OCI-LY7 (cell line): ENCODE measurements around the gene SLIT3. TPM values are rescaled to one million over a fixed set of nuclear protein-coding genes. Genes with fewer than 3 reads are reported as not detected.

Experiments used
- BruUV-seq: library from RNA; stranded (reverse); fragments of 400-500 nt; replicated peaks from 2 replicates; lab custom pipeline; 2021; lab: Mats Ljungman, UMichigan
- CTCF ChIA-PET: fragments of 300-600 bp; sonication (Branson Sonifier 250); formaldehyde crosslinking; loops from one replicate; lab custom pipeline; 2022; ENCODE audit warnings: antibody characterized with exemption; ENCODE audit not compliant: unreplicated experiment; lab: Charles Lee
- POLR2A ChIA-PET: fragments of 300-600 bp; sonication (Branson Sonifier 250); formaldehyde crosslinking; loops from one replicate; lab custom pipeline; 2022; ENCODE audit warnings: antibody characterized with exemption; lab: Charles Lee
- DNase-seq: peaks from one replicate; pipeline ENCODE4 v3.0.0-alpha.2; 2015; ENCODE audit warnings: low spot score
- H2AFZ ChIP-seq: fragments of 200-600 bp; sonication (generic), shearing (Covaris generic); 2 replicates; pipeline ENCODE4 v1.6.1; 2014; ENCODE audit warnings: mild to moderate bottlenecking, antibody characterized with exemption, low read length, moderate library complexity
- H3K27ac ChIP-seq: fragments of 200-600 bp; sonication (generic); 2 replicates; pipeline ENCODE4 v1.5.1; 2014; ENCODE audit warnings: mixed run types, low read depth, mild to moderate bottlenecking, moderate library complexity, low read length, inconsistent platforms; ENCODE audit not compliant: poor library complexity, severe bottlenecking
- H3K36me3 ChIP-seq: fragments of 200-600 bp; sonication (generic); 2 replicates; pipeline ENCODE4 v1.6.1; 2014; ENCODE audit warnings: mild to moderate bottlenecking, antibody characterized with exemption, low read length, moderate library complexity, mixed read lengths; ENCODE audit not compliant: insufficient read depth
- H3K4me1 ChIP-seq: fragments of 200-600 bp; sonication (generic); 2 replicates; pipeline ENCODE4 v1.5.1; 2014; ENCODE audit warnings: mild to moderate bottlenecking, low read length; ENCODE audit not compliant: insufficient read depth, poor library complexity, severe bottlenecking
- H3K4me2 ChIP-seq: fragments of 200-600 bp; sonication (generic); 2 replicates; pipeline ENCODE4 v1.6.1; 2014; ENCODE audit warnings: mild to moderate bottlenecking, low read length
- H3K4me3 ChIP-seq: fragments of 200-600 bp; sonication (generic); 2 replicates; pipeline ENCODE4 v1.5.1; 2014; ENCODE audit warnings: mild to moderate bottlenecking, low read depth, low read length; ENCODE audit not compliant: poor library complexity, severe bottlenecking
- H3K79me2 ChIP-seq: fragments of 200-600 bp; sonication (generic); 2 replicates; pipeline ENCODE4 v1.6.1; 2016; ENCODE audit warnings: low read depth, mild to moderate bottlenecking, low read length, moderate library complexity, mixed read lengths; ENCODE audit not compliant: insufficient read depth
- H3K9me2 ChIP-seq: fragments of 200-600 bp; sonication (generic); 2 replicates; pipeline ENCODE4 v1.6.1; 2016; ENCODE audit warnings: mild to moderate bottlenecking, low read length, mixed read lengths; ENCODE audit not compliant: insufficient read depth
- H3K9me3 ChIP-seq: fragments of 200-600 bp; sonication (generic); 2 replicates; pipeline ENCODE4 v1.6.1; 2014; ENCODE audit warnings: mild to moderate bottlenecking, mixed run types, low read length, mixed read lengths
- H4K20me1 ChIP-seq: fragments of 200-600 bp; sonication (generic); 2 replicates; pipeline ENCODE4 v1.6.1; 2014; ENCODE audit warnings: mild to moderate bottlenecking, antibody characterized with exemption, low read length, moderate library complexity, mixed read lengths; ENCODE audit not compliant: insufficient read depth
- CTCF ChIP-seq: fragments of 200-600 bp; sonication (generic); conservative IDR thresholded peaks from 2 replicates; pipeline ENCODE4 v1.5.1; 2014; ENCODE audit warnings: mild to moderate bottlenecking, antibody characterized with exemption, low read length, moderate library complexity, mixed read lengths
- EZH2phosphoT487 ChIP-seq: fragments of 200-600 bp; sonication (generic); IDR thresholded peaks from 2 replicates; pipeline ENCODE4 v1.6.1; 2018; ENCODE audit warnings: low read depth, borderline replicate concordance, mild to moderate bottlenecking, mixed run types, antibody characterized with exemption, low read length, moderate library complexity, mixed read lengths
- intact Hi-C: fragments of 100-400 bp; cut with micrococcal nuclease; formaldehyde crosslinking; loops from one replicate; pipeline ENCODE4 v1.10.0; 2022; ENCODE audit not compliant: unreplicated experiment
- total RNA-seq, 2 experiments: library from RNA; depleted of rRNA in 1 of 2; stranded (reverse); fragments of >200 nt in 1 of 2; shearing (Covaris generic) in 1 of 2; gene quantifications; 2 replicates each; pipeline ENCODE4 v1.2.3, GENCODE V29; 2014 to 2022

Gene SLIT3
- total RNA-seq, 2 experiments from 2014 or later, result not detected

GRCh38 chr5:169054506-169054905 is 246.4 kb downstream of the SLIT3 start:
- no peak overlapping the region for H3K4me2 ChIP-seq
- TF ChIP-seq EZH2phosphoT487, result no peak
- no peak for TF ChIP-seq CTCF
- CTCF ChIA-PET, result no interaction called here
- no peaks in the 10 kb centered on the region for H4K20me1 ChIP-seq
- H3K36me3 ChIP-seq, result no peaks in the 10 kb centered on the region
- no peak overlapping the region for H2AFZ ChIP-seq
- H3K79me2 ChIP-seq, result no peaks in the 10 kb centered on the region
- no TSS peak for BruUV-seq
- no peaks in the 10 kb centered on the region for H3K4me1 ChIP-seq
- DNase-seq, result no peak
- POLR2A ChIA-PET, result interaction anchor here (0.5 kb wide), 1 partner anchor 470 kb away, joined by 3 read pairs; no protein-coding TSS in a partner anchor
- no peak overlapping the region for H3K4me3 ChIP-seq
- intact Hi-C loops, result no loop called here
- no peaks in the 10 kb centered on the region for H3K9me3 ChIP-seq
- no peak overlapping the region for H3K27ac ChIP-seq
- H3K9me2 ChIP-seq, result no peaks in the 10 kb centered on the region

GRCh38 chr5:169052207-169052606 is 248.7 kb downstream of the SLIT3 start:
- Histone ChIP-seq H3K4me3 (no peak overlapping the region), H3K9me3 (no peaks in the 10 kb centered on the region), H3K9me2 (no peaks in the 10 kb centered on the region), H3K27ac (no peak overlapping the region), H3K4me2 (no peak overlapping the region), H3K79me2 (no peaks in the 10 kb centered on the region), H4K20me1 (no peaks in the 10 kb centered on the region), H3K36me3 (no peaks in the 10 kb centered on the region), H3K4me1 (no peaks in the 10 kb centered on the region), H2AFZ (no peak overlapping the region)
- TF ChIP-seq EZH2phosphoT487, result no peak
- no peak for TF ChIP-seq CTCF
- no peak for DNase-seq
- POLR2A ChIA-PET, result interaction anchor here (0.6 to 0.9 kb wide), 3 partner anchors 9 to 188 kb away, joined by 3 to 4 read pairs (median 3); no protein-coding TSS in a partner anchor
- CTCF ChIA-PET, result no interaction called here
- intact Hi-C loops, result no loop called here
- BruUV-seq, result no TSS peak

GRCh38 chr5:169051351-169051750 is 249.6 kb downstream of the SLIT3 start:
- Histone ChIP-seq H3K4me3 (no peak overlapping the region), H3K4me2 (no peak overlapping the region), H3K27ac (no peak overlapping the region), H3K9me2 (no peaks in the 10 kb centered on the region), H3K79me2 (no peaks in the 10 kb centered on the region), H2AFZ (no peak overlapping the region), H3K36me3 (no peaks in the 10 kb centered on the region), H3K9me3 (no peaks in the 10 kb centered on the region), H4K20me1 (no peaks in the 10 kb centered on the region), H3K4me1 (no peaks in the 10 kb centered on the region)
- no peak for DNase-seq
- POLR2A ChIA-PET, result interaction anchor here (0.7 to 0.9 kb wide), 2 partner anchors 10 to 465 kb away, joined by 3 read pairs; no protein-coding TSS in a partner anchor
- BruUV-seq, result no TSS peak
- no peak for TF ChIP-seq CTCF
- intact Hi-C loops, result no loop called here
- CTCF ChIA-PET, result no interaction called here
